ENCODE results near the gene CELF1.

DNA sequence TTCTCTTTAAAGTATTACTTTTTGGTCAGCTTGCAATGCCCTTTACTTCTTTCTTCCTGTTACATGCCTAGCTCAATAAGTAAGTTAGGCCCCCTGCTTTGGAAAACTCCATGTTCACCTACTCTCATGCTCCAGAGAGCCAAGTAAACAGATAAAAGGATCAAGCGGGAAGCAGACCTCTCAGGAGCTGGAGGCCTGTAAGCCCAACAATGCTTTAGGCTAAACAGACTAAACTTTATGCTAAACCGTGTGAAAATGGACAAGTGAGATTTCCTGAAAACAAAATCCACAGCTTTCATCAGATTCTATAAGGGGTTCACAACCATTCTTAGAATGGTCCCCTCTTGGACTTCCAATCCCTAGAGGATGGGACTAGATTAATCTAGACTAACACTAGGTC is 40.2 kb downstream of the CELF1 start:
- TF ChIP-seq, protein P1, sequence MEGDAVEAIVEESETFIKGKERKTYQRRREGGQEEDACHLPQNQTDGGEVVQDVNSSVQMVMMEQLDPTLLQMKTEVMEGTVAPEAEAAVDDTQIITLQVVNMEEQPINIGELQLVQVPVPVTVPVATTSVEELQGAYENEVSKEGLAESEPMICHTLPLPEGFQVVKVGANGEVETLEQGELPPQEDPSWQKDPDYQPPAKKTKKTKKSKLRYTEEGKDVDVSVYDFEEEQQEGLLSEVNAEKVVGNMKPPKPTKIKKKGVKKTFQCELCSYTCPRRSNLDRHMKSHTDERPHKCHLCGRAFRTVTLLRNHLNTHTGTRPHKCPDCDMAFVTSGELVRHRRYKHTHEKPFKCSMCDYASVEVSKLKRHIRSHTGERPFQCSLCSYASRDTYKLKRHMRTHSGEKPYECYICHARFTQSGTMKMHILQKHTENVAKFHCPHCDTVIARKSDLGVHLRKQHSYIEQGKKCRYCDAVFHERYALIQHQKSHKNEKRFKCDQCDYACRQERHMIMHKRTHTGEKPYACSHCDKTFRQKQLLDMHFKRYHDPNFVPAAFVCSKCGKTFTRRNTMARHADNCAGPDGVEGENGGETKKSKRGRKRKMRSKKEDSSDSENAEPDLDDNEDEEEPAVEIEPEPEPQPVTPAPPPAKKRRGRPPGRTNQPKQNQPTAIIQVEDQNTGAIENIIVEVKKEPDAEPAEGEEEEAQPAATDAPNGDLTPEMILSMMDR (conservative IDR thresholded peaks at IDR 0.05; ENCODE audit: low read depth, low read length) = no peak
- TF ChIP-seq, protein P2, sequence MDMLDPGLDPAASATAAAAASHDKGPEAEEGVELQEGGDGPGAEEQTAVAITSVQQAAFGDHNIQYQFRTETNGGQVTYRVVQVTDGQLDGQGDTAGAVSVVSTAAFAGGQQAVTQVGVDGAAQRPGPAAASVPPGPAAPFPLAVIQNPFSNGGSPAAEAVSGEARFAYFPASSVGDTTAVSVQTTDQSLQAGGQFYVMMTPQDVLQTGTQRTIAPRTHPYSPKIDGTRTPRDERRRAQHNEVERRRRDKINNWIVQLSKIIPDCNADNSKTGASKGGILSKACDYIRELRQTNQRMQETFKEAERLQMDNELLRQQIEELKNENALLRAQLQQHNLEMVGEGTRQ (IDR thresholded peaks at IDR 0.05; ENCODE audit: low read depth, low read length) = no peak
- no peak for TF ChIP-seq SMC3 (IDR thresholded peaks at IDR 0.05; ENCODE audit: low read depth, low read length)
- TF ChIP-seq RAD21 (IDR thresholded peaks at IDR 0.05; ENCODE audit: low read length) = no peak
- TF ChIP-seq CHD1 (IDR thresholded peaks at IDR 0.05; ENCODE audit: low read depth, low read length) = no peak
- no peak for TF ChIP-seq POLR2A (IDR thresholded peaks at IDR 0.05; ENCODE audit: low read depth, low read length)
- no peak for TF ChIP-seq MXI1 (IDR thresholded peaks at IDR 0.05; ENCODE audit: borderline replicate concordance, low read depth, low read length)
- no peak for TF ChIP-seq MAZ (IDR thresholded peaks at IDR 0.05; ENCODE audit: borderline replicate concordance, low read depth, low read length)
- no peak for TF ChIP-seq MAFK (IDR thresholded peaks at IDR 0.05; ENCODE audit: low read depth, low read length)
- TF ChIP-seq RCOR1 (IDR thresholded peaks at IDR 0.05; ENCODE audit: insufficient replicate concordance, low read length) = no peak
- TF ChIP-seq BHLHE40 (IDR thresholded peaks at IDR 0.05; ENCODE audit: low read depth, low read length) = no peak
- TF ChIP-seq FOS (IDR thresholded peaks at IDR 0.05; ENCODE audit: low read depth, low read length) = no peak
- TF ChIP-seq CEBPB (IDR thresholded peaks at IDR 0.05; ENCODE audit: low read depth, low read length) = no peak

All from IMR-90 (cell line).